Tibial nerve (tissue), 4 donors: Measurements from ENCODE around the gene LCNL1. TPM values are rescaled to one million over a fixed set of nuclear protein-coding genes. Genes with fewer than 3 reads are reported as not detected.

Experiments
- DNase-seq, 2 donors: peaks; one replicate each; pipeline ENCODE4 v3.0.0-alpha.2; 2019; ENCODE audit warnings: low spot score in 2 of 2
- H3K27ac ChIP-seq, 4 donors: fragments of 200-600 bp; sonication (generic) in 3 of 4; one replicate each; pipeline ENCODE4 v1.5.1; 2017 to 2019; ENCODE audit warnings: mild to moderate bottlenecking in 1 of 4
- H3K27me3 ChIP-seq, 2 donors: fragments of 200-600 bp; sonication (generic) in 1 of 2; one replicate each; pipeline versions ENCODE4 v1.5.1 to v1.6.0; 2017 to 2019
- H3K36me3 ChIP-seq, 3 donors: fragments of 200-600 bp; sonication (generic); one replicate each; pipeline ENCODE4 v1.5.1; 2018 to 2019
- H3K4me1 ChIP-seq, 4 donors: fragments of 200-600 bp; sonication (generic) in 3 of 4; one replicate each; pipeline ENCODE4 v1.5.1; 2017 to 2019
- H3K4me3 ChIP-seq, 4 donors: fragments of 200-600 bp; sonication (generic) in 3 of 4; one replicate each; pipeline ENCODE4 v1.5.1; 2017 to 2019; ENCODE audit warnings: mild to moderate bottlenecking in 1 of 4, moderate library complexity in 1 of 4
- H3K9me3 ChIP-seq, 4 donors: fragments of 200-600 bp; sonication (generic) in 3 of 4; one replicate each; pipeline ENCODE4 v1.5.1; 2017 to 2019
- CTCF ChIP-seq, 5 experiments: fragments of 200-600 bp in 3 of 5; fragments of 450-650 bp in 2 of 5; sonication (generic) in 3 of 5; IDR thresholded peaks; one replicate each; pipeline ENCODE4 v1.5.1; 2016 to 2019; ENCODE audit warnings: antibody characterized with exemption in 5 of 5, mild to moderate bottlenecking in 3 of 5, moderate library complexity in 2 of 5
- EP300 ChIP-seq, 2 donors: sonication (generic); formaldehyde crosslinking; IDR thresholded peaks; one replicate each; pipeline ENCODE4 v1.6.1; 2017; ENCODE audit warnings: antibody characterized with exemption in 2 of 2, mild to moderate bottlenecking in 1 of 2
- POLR2A ChIP-seq, 2 donors: fragments of 450-650 bp; IDR thresholded peaks; one replicate each; pipeline ENCODE4 v1.6.1; 2017; ENCODE audit warnings: antibody characterized with exemption in 2 of 2, mild to moderate bottlenecking in 2 of 2, moderate library complexity in 2 of 2
- WGBS, 2 donors: methylation state at CpG; one replicate each; pipeline ENCODE4 v1.1.5; 2018; 5-methylcytosine and 5-hydroxymethylcytosine counted together
- total RNA-seq, 4 donors: library from RNA; depleted of rRNA; stranded (reverse); fragments of >200 nt; gene quantifications; one replicate each; pipeline ENCODE4 v1.1.0, GENCODE V29; 2016

Gene LCNL1
- total RNA-seq, 4 donors from 2014 or later, result 14.7 to 86.3 (median 64.3) TPM

GRCh38 chr9:136974817-136975535 lies 7.8 kb upstream of the LCNL1 start:
- H3K36me3 ChIP-seq, result no peaks in the 10 kb centered on the region
- no peak overlapping the region for H3K4me3 ChIP-seq
- DNase-seq, result no peak
- WGBS, 2 donors, result 65 to 66% methylated on average over 10 to 12 of the region's 15 CpGs
- peak overlapping the region in 3 of 4 donors; percentile 30 to 90 (median 59) for H3K27ac ChIP-seq
- H3K4me1 ChIP-seq, result peaks cover 0 to 70% (median 7%) of the 10 kb centered on the region in 4 donors
- TF ChIP-seq CTCF (IDR thresholded peaks at IDR 0.05) (no peak), POLR2A (IDR thresholded peaks at IDR 0.05) (no peak), EP300 (IDR thresholded peaks at IDR 0.05) (no peak)
- H3K27me3 ChIP-seq, result no peaks in the 10 kb centered on the region
- H3K9me3 ChIP-seq, result no peaks in the 10 kb centered on the region

- WGBS, 2 donors, result 40 to 43% methylated on average over 6 to 7 of the region's 14 CpGs
- no peaks in the 10 kb centered on the region for H3K27me3 ChIP-seq
These were observed 7.1 kb upstream of the LCNL1 start for GRCh38 chr9:136975644-136976043.

GRCh38 chr9:136977223-136977622 lies 5.6 kb upstream of the LCNL1 start, which contains the start of gene PTGDS:
Gene PTGDS, plus strand, starts transcription at chr9:136977504. Its CDS starts 75 bp downstream, at chr9:136977579.
- Histone ChIP-seq H3K9me3 (no peaks in the 10 kb centered on the region), H3K27ac (peak within 1 kb of the TSS; percentile 32 to 90 (median 68)), H3K4me3 (peak within 1 kb of the TSS; percentile 39 to 68 (median 46)), H3K4me1 (peaks cover 0 to 84% (median 7%) of the 10 kb centered on the region in 4 donors), H3K36me3 (peaks cover 0 to 5% (median 0%) of the 10 kb centered on the region in 3 donors), H3K27me3 (no peaks in the 10 kb centered on the region)
- TF ChIP-seq POLR2A (IDR thresholded peaks at IDR 0.05), result peak in 1 of 2 donors; percentile 63
- TF ChIP-seq EP300 (IDR thresholded peaks at IDR 0.05), result peak; percentile 44 to 77
- no peak for TF ChIP-seq CTCF (IDR thresholded peaks at IDR 0.05)
- peak; percentile 65 to 66 for DNase-seq
- WGBS, 2 donors, result 44 to 45% methylated on average over 4 to 7 of the region's 10 CpGs

More at GRCh38 chr9:136975644-136976043, 7.1 kb upstream of the LCNL1 start:
- DNase-seq, result no peak
- Histone ChIP-seq H3K4me3 (no peak overlapping the region), H3K4me1 (peaks cover 0 to 74% (median 7%) of the 10 kb centered on the region in 4 donors), H3K36me3 (peaks cover 0 to 5% (median 0%) of the 10 kb centered on the region in 3 donors), H3K9me3 (no peaks in the 10 kb centered on the region), H3K27ac (peak overlapping the region; percentile 7 to 90 (median 44))
- TF ChIP-seq POLR2A (IDR thresholded peaks at IDR 0.05), result no peak
- TF ChIP-seq EP300 (IDR thresholded peaks at IDR 0.05), result no peak
- no peak for TF ChIP-seq CTCF (IDR thresholded peaks at IDR 0.05)

- Histone ChIP-seq H3K27me3 (no peaks in the 10 kb centered on the region), H3K9me3 (no peaks in the 10 kb centered on the region), H3K4me1 (peaks cover 0 to 79% (median 7%) of the 10 kb centered on the region in 4 donors), H3K4me3 (peak overlapping the region; percentile 39 to 68 (median 46)), H3K27ac (peak overlapping the region; percentile 32 to 90 (median 68)), H3K36me3 (peaks cover 0 to 5% (median 0%) of the 10 kb centered on the region in 3 donors)
- 11 to 40% methylated on average over 4 to 33 of the region's 33 CpGs for WGBS, 2 donors
- DNase-seq, result no peak
- TF ChIP-seq EP300 (IDR thresholded peaks at IDR 0.05), result no peak
- TF ChIP-seq POLR2A (IDR thresholded peaks at IDR 0.05), result no peak
- no peak for TF ChIP-seq CTCF (IDR thresholded peaks at IDR 0.05)
These were observed 5.1 kb upstream of the LCNL1 start for GRCh38 chr9:136977649-136978072.
